GM19099 (cell line): ENCODE data around the gene TFEB.

Source experiments
- POLR2A ChIP-seq: IDR thresholded peaks from 3 replicates; pipeline ENCODE4 v1.6.1; 2011; ENCODE audit warnings: low read depth; ENCODE audit not compliant: insufficient read length; ENCODE audit errors: extremely low read depth

TFEB gene

DNA sequence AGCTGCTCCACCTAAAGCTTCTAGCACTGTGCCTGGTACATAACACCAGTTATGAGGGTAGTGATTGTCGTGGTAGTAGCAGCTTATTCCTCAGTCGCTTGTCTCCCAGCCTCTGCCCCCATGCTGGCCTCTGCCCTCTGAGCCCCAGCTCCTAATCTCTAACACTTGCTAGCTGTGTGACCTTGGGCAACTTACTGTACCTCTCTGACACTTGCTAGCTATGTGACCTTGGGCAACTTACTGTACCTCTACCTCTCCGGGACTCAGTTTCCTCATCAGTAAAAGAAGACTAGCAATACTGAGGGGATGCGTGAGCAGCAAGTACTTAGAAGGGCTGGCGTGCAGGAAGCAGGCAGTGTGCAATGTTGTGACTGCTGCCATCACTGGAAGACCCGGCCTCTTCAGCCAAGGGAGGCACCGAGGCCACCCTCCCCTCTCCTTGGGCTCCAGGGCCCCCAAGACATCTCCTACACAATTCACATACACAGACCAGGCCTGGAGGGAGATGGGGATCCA, 87.3 kb downstream of the TFEB start:
- no peak for TF ChIP-seq POLR2A

DNA sequence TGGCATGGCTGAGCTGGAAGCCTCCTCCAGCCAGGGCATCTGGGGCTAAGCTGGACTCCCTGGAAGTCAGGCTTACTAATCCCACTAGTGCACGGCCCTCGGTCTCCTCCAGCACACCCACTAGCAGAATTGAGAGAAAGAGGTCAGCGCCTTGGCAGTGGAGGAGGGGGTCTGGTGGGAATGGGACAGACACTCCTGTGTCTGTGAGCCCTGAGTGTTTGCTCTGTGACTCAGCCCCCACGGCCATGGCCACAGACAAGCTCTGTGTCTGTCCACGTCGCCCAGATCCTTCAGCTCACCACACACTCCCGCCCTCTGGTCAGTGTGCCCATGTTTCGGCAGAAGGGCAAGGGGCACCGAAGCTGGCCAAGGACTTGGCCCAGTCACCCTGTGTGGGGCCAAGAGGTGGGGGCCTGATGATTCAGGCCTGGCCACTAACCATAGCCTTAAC, 88.3 kb downstream of the TFEB start:
- TF ChIP-seq POLR2A = no peak

DNA sequence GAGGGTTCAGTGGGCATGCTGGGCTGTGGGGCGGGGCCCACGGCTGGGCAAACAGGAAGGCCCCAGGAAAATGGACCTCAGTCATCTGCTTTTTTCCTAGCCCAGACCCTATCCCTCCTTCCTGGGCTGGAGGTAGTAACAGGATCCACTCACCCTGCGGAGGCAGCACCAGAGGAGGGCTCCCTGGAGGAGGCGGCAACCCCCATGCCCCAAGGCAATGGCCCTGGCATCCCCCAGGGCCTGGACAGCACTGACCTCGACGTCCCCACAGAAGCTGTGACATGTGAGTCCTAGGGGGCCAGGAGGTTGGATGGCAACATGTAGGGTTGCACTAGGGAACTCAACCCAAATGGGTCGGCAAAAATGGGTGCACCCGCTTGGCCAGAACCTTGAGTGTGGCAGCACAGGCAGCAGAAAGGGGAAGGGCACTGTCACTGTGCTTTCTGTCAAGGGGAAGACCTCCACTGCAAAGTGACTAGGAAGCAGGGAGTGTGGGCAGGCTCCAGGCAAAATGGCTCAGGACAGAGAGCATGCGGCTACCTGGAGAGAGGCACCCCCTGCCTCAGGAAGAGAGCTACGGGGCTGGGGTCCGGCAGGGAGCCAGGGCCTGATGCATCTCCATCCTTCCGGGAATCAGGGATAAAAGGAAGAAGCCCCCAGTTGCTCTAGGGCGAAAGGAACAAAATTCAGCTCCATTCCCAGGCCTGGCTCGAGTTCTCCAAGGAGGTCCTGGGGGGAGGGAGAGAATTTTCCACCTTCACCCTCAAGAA, 89.2 kb downstream of the TFEB start:
- TF ChIP-seq POLR2A = no peak

DNA sequence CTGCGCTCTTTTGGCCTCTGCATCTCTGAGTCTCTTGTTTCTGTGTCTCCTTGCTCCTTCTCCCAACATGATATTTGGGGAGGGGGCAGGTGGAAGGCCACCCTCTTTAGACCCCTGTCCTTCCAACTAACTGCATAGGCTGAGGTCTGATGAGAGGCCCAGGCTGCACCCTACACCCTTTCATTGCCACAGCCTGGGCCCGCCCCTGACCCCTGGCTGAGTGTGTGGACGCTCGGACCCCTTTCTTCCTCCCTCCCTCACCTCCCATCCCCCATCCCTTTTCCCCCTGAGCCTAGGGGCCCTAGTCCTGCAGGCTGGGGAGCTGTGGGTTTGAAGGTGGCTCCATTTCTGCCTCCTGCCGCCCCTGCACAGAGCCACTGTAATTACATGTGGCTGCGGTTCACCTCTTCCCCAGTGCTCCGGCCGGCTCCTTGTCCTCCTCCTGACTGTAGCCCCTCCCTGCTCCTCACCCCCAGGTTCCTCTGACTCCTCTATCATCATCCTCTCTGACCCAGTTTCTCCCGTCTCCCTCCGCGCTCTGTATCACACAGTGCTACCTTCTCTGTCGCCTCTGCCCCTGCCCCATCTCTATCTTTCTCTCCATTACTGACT, 90.3 kb downstream of the TFEB start:
- no peak for TF ChIP-seq POLR2A

DNA sequence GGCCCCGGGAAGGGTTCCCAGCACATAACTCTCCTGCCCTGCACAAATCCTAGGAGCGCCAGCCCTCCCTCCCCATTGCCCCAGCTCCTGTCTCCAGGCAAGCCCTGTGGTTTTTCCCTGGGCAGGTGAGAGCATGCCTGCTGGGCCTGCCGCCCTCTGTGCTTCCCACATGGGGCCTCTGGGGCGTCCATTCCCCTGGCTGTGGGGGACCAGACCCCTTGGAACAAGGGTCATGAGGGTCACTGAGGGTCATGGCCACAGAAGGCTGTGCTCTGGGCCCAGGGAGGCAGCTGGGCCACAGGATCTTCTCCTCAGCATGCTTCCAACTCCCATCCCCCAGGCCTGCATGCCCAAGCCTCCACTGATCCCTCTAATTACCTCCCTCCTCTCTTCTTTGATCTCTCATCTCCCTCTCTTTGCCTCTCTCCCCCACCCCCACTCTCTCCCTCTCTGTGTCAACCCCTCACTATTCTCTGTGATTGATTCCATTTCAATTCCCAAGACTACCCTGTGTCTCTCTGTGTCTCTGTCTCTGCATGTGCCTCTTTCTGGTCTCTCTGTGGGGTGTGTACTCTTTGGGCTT, 91.0 kb downstream of the TFEB start:
- no peak for TF ChIP-seq POLR2A

DNA sequence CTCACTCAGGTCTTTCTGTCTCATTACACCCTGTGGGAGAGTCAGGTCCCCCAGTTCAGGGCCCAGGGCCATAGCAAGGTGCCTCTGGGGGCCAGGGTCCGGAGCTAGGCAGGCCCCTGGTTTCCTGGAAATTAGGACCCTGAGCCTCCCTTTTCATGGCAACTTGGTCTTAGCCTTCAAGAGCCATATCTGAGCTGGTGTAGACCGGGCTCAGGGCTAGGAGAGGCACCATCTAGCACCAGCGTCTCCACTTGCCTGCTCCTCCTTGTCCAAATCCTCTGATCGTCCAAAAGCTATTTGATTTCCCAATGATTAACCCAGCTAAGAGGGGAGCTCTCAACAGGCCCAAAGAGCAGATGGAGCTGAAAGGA, 91.5 kb downstream of the TFEB start:
- no peak for TF ChIP-seq POLR2A

DNA sequence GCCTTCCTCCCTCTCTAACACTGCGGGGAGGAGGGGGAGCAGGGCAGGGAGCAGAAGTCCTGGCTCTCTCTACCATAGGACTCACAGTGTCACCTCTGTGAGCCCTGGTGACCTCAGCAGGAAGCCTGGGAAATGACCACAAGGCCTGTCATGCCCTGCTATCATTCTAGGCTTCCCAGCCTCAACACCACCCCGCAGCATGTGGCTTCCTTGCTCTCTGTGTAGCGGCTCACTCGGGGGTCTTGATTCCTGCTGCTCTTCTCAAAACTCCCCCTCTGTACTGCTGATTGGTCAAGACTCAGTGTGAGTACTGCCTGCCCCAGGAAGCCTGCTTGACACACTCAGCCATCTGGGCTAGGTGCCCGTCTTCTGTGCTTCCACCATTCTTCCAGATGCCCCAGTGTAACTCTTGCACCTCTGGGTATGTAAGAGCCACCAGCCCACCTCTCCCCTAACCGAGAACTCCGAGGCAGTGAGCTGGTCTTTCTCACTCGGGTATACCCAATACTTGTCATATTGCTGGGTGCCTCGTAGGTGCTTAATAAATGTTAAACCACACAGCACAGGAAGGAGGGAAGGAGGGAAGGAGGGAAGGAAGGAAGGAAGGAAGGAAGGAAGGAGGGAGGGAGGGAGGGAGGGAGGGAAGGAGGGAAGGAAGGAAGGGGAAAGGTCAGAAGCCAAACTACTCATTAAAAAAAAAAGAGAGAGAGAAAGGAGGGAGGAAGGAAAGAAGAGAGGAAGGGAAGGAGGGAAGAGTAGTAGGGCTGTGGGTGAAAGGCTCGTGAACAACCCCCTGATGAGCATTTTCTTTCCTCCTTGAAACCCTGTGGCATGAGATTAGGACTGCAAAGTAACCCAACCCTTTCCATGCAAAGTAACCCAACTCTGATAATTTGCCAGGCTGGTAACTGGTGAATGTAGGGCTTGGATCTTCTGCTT, 92.2 kb downstream of the TFEB start:
- no peak for TF ChIP-seq POLR2A

DNA sequence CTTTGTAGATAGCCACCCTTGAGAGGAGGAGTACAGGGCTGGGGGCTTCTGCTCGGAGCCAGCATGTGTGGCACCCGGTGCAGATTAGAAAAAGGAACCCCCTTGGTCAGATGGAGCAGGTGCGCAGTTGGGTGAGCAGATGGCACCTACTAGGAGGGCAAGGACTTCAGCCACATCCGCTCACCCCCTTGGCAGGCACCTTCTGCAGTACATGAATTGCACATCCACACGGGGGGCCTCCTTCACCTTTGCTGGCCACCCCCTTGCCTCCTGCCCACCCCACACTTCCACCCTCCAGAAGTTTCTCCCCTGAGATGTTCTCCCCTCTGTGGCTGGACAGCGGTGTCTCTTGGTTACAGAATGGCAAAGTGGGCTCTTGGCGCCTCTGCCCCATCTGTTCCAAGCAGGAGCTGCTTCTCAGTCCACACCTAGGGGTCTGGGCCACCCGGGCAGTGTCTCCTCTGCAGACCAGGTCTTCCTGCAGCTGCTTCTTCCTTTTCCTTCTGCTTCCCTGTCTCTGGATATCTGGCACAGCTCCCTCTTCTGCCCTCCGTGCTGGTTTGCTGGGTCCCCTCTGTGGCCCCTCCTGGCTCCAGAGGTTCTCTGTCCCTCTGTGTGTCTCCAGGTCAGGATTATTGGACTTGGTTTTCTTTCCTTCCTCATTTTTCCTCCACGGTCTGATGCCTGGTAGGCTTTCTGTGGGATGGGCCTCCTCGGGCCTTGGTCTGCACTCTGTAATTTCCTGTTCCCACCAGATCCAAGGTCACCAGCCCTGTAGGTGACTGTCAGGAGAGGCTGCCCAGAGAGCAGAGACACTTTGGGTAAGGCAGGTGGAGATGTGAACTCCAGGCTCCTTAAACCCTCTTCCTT, 93.1 kb downstream of the TFEB start:
- no peak for TF ChIP-seq POLR2A

DNA sequence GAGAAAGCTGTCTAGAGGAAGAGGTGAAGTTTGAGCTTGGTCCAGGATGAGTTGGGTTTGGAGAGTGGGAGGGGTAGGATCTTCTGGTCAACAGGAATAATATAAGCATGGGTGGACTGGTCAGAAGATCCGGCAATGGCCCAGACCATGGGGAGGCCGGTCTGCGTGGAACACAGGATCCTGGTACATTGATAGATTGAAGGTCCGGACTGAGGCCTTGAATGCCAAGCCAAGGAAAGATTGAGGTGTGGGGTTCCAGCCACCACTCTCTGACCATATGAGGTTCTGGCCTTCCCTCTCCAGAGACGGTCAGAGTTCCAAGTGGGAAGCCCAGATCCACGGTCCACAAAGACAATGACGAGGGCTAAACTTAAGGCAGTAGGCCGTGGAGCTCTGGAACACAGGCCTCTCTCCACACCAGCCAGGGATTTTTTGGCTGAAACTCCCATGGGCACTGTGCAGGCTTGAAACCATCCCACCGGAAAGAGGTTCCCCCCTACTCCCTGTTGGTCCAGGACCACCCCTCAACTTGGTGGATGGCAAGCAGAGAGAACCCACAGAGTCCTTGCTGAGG, 94.0 kb downstream of the TFEB start:
- no peak for TF ChIP-seq POLR2A

DNA sequence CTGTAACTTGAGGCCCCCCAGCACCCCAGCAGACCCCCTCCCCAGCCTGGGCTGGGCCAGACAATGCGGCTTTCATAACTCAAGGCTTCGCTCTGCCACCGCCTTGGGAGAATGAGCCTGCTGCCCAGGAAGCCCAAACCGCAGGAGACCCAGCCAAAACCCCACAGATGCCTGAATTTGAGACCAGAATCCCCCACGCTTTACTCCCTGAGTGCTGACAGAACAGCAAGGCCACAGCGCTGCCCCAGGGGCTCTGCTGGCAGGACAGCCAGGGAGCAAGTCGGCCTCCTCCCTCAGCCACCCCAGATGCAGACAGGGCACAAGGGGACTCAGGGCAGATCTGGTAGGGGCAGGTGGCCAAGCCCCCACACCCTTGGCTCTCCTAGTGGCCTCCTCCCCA, 95.0 kb downstream of the TFEB start:
- no peak for TF ChIP-seq POLR2A

DNA sequence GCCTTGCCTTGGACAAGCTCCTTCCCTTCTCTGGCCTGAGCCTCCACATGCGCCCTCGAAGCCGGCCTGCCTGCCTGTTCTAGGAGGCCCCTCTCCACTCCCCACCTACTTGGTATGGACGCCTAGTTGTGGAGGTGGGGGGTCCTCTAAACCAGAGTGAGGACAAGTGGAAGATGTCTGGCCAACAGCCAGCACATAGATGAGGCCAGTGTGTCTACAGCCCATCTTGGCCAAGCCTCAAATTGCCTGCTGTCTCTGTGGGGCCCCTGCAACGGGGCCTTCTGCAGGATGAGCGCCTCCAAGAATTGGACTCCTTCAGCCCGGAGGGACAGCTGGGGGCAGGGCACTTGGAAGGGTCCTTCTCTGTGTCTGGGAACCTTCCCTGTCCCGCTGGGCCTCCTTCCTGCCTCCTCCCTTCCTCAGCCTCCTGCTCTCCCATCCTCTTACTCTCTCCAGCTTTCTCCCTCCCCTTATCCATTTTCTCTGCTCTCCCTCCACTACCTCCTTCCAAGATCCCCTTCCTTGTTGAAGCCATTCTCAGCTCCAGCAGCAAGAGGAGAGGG, 95.5 kb downstream of the TFEB start:
- TF ChIP-seq POLR2A = no peak

DNA sequence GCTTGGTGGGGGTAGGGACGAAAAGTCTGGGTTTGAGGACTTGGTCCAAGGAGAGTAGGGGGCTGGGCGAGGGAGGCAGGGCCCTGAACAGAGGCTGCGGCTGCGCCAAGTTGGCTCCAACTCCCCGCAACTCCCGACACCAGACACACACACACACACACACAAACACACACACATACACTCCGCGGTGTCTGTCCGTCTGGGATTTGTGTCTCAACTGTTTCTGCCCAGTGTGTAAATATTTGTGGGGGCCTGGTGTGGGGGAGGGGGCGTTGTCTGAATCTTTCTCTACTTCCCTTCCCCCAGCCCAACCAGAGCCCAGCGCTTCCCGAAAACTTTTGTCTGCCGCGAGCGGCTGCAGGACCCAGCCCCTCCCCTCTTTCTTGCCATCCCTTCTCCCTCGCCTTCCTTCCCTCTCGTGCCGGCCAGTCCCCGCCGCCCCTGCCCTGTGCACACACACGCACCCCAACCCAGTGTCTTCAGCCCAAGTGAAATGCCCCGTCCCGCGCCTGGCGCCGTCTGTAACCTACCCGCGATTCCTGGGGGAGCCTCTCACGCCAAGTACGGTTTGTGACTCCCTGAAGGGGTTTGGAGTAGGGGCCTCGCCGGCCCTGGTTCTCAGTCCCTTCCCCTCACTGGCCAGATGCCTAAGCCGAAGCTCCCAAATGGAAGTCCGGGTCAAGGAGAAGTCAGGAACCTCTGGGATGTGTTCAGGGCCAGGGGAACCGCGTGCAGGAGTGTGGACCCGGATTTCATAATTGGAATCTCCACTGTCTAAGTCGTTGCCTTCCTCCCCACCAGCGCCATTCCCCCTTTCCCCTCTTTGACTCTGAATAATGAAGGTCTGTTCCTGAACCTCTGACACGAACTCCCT, 96.2 kb downstream of the TFEB start:
- no peak for TF ChIP-seq POLR2A
